Measurements from ENCODE around the gene CISD1.
A peak's percentile ranks its signal among the peaks of the same experiment; 100 is the strongest.

The CISD1 gene

DNA sequence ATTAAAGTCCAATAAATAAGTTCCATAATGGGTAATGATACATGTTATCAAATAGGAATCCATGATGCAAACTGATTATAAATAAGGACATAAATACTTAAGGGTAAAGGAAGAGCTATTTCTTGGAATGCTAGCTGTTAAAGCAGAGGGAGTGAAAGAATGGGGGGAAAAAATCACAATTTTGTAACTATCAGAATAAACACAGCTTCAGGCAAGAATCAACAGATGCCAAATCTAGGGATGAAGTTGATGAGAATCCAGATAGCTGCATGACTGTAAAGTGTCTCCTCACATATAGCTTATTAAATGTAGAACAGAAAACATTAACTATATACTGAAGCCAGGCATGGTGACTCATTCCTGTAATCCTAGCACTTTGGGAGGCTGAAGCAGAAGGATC lies 6.2 kb upstream of the CISD1 start:
- ChIA-PET CTCF (no interaction called here), POLR2A (no interaction called here)
- DNase-seq (ENCODE audit: extremely low spot score), result no peak
- no peak for TF ChIP-seq CTBP1 (IDR thresholded peaks at IDR 0.05; ENCODE audit: borderline replicate concordance)
- TF ChIP-seq FOXM1 (IDR thresholded peaks at IDR 0.05; ENCODE audit: borderline replicate concordance), result no peak
- no peak for TF ChIP-seq LEF1 (IDR thresholded peaks at IDR 0.05; ENCODE audit: borderline replicate concordance)
- no peak for TF ChIP-seq HDGF (IDR thresholded peaks at IDR 0.05; ENCODE audit: borderline replicate concordance)
- no peak for TF ChIP-seq NFRKB (IDR thresholded peaks at IDR 0.05)
- TF ChIP-seq ZNF384 (IDR thresholded peaks at IDR 0.05), result no peak

- TF ChIP-seq ARNT (IDR thresholded peaks at IDR 0.05) (no peak), ZNF384 (IDR thresholded peaks at IDR 0.05) (no peak), HDGF (IDR thresholded peaks at IDR 0.05; ENCODE audit: borderline replicate concordance) (no peak), TARDBP (IDR thresholded peaks at IDR 0.05) (no peak), LEF1 (IDR thresholded peaks at IDR 0.05; ENCODE audit: borderline replicate concordance) (no peak), L3MBTL2 (conservative IDR thresholded peaks at IDR 0.05) (no peak), SUZ12 (IDR thresholded peaks at IDR 0.05) (no peak), NFRKB (IDR thresholded peaks at IDR 0.05) (no peak), CTBP1 (IDR thresholded peaks at IDR 0.05; ENCODE audit: borderline replicate concordance) (no peak), SP1 (IDR thresholded peaks at IDR 0.05) (no peak), FOXK2 (IDR thresholded peaks at IDR 0.05) (no peak), ELF4 (IDR thresholded peaks at IDR 0.05) (no peak), FOXA1 (IDR thresholded peaks at IDR 0.05) (no peak), BHLHE40 (IDR thresholded peaks at IDR 0.05; ENCODE audit: borderline replicate concordance) (no peak), FOXM1 (IDR thresholded peaks at IDR 0.05; ENCODE audit: borderline replicate concordance) (no peak)
- TF ChIP-seq, protein P1, sequence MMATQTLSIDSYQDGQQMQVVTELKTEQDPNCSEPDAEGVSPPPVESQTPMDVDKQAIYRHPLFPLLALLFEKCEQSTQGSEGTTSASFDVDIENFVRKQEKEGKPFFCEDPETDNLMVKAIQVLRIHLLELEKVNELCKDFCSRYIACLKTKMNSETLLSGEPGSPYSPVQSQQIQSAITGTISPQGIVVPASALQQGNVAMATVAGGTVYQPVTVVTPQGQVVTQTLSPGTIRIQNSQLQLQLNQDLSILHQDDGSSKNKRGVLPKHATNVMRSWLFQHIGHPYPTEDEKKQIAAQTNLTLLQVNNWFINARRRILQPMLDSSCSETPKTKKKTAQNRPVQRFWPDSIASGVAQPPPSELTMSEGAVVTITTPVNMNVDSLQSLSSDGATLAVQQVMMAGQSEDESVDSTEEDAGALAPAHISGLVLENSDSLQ (IDR thresholded peaks at IDR 0.05), result no peak
- DNase-seq (ENCODE audit: extremely low spot score), result peak; percentile 15
- ChIA-PET POLR2A (no interaction called here), CTCF (no interaction called here)
These were observed 4.2 kb upstream of the CISD1 start for GRCh38 chr10:58264780-58265179.

DNA sequence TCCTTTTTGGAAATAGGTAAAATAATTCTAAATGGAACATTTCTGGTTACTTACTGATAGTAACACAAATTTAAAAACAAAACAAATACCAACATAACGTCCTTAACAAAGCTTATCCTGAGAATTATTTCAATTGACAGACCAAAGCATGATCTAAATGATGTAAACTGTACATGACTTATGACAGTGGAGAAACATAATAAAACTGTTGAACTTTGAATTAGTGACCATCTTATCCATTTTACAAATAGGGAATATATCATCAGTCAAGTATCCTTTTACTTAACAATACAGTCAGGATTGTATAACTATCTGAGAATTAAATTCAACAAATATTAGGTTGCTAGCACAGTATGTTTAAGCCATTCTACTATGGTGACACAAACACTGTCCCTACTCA lies 3.7 kb upstream of the CISD1 start:
- no peak for TF ChIP-seq FOXK2 (IDR thresholded peaks at IDR 0.05)
- no peak for TF ChIP-seq ZNF384 (IDR thresholded peaks at IDR 0.05)
- TF ChIP-seq, protein P1 (IDR thresholded peaks at IDR 0.05), result peak; percentile 62; the same call in 1 of the 2 replicates
- TF ChIP-seq LEF1 (IDR thresholded peaks at IDR 0.05; ENCODE audit: borderline replicate concordance), result no peak
- no peak for TF ChIP-seq SUZ12 (IDR thresholded peaks at IDR 0.05)
- no peak for TF ChIP-seq L3MBTL2 (conservative IDR thresholded peaks at IDR 0.05)
- TF ChIP-seq ARNT (IDR thresholded peaks at IDR 0.05), result no peak
- no peak for TF ChIP-seq CTBP1 (IDR thresholded peaks at IDR 0.05; ENCODE audit: borderline replicate concordance)
- POLR2A ChIA-PET, result no interaction called here
- DNase-seq (ENCODE audit: extremely low spot score), result no peak
- CTCF ChIA-PET, result no interaction called here

GRCh38 chr10:58266003-58266825 lies 2.7 kb upstream of the CISD1 start:
- no peak for DNase-seq (ENCODE audit: extremely low spot score)
- CTCF ChIA-PET, result interaction anchor here (0.6 kb wide), 1 partner anchor 306 kb away, joined by 6 read pairs; no protein-coding TSS in a partner anchor
- TF ChIP-seq ZNF384 (IDR thresholded peaks at IDR 0.05), result no peak
- no peak for TF ChIP-seq HDGF (IDR thresholded peaks at IDR 0.05; ENCODE audit: borderline replicate concordance)
- no peak for TF ChIP-seq NFRKB (IDR thresholded peaks at IDR 0.05)
- no peak for TF ChIP-seq SUZ12 (IDR thresholded peaks at IDR 0.05)
- TF ChIP-seq FOXA1 (IDR thresholded peaks at IDR 0.05), result no peak
- TF ChIP-seq FOXK2 (IDR thresholded peaks at IDR 0.05), result no peak
- TF ChIP-seq LEF1 (IDR thresholded peaks at IDR 0.05; ENCODE audit: borderline replicate concordance), result no peak
- TF ChIP-seq SP1 (IDR thresholded peaks at IDR 0.05), result no peak
- no peak for TF ChIP-seq ELF4 (IDR thresholded peaks at IDR 0.05)
- no peak for TF ChIP-seq BHLHE40 (IDR thresholded peaks at IDR 0.05; ENCODE audit: borderline replicate concordance)
- POLR2A ChIA-PET, result interaction anchor here (1.5 kb wide), 1 partner anchor 38 kb away, joined by 3 read pairs; no protein-coding TSS in a partner anchor

DNA sequence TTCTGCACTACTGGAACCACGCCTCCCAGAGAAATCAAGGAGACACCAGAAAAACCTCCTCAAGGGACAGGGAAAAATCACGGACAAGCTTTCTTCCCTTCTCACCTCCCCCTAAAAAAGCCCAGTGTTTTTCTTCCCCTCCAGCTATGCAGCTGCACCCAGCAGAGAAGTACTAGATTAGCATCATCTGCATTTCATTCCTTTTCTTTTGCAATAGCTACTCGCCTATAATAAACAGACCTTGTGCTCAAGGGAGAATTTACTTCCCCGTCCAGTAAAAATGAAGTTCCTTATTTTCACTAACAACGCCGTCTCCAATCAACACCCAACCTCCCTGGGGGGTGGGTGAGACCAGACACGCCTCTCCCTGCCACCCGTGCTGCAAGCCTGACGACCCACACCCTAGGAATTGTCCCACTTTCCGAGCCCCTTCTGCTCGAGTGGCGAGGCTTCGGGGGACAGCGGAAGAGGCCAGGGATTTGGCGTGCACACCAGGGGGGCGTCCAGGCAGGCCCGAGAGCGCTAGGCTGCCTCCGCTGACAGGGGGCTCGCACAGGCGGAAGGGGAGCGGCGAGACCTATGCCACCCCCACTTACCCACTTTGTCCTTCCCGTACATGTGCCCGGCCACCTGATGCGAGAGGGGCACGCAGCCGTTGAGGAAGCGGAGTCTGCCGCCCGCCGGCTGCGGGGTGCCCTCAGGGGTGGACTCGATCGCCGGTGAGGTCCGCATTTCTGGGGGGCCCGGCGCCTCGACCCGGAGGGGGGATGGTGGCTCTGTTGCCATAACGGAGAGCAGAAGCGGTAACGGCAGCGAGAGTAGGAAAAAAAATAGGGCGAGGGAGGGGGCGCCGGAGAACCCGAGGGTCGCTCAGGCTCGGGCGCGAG lies 1.9 kb upstream of the CISD1 start:
- DNase-seq (ENCODE audit: extremely low spot score), result peak; percentile 9
- CTCF ChIA-PET, result interaction anchor here (0.6 kb wide), 1 partner anchor 307 kb away, joined by 6 read pairs; no protein-coding TSS in a partner anchor
- POLR2A ChIA-PET, result interaction anchor here (1.5 to 2.4 kb wide), 2 partner anchors 39 to 119 kb away, joined by 3 to 16 read pairs; partner anchors contain the start of gene TFAM
- TF ChIP-seq ARNT (IDR thresholded peaks at IDR 0.05) (no peak), CTBP1 (IDR thresholded peaks at IDR 0.05; ENCODE audit: borderline replicate concordance) (no peak), L3MBTL2 (conservative IDR thresholded peaks at IDR 0.05) (peak; percentile 75)

GRCh38 chr10:58267713-58268453 lies 1.1 kb upstream of the CISD1 start, which contains the start of gene IPMK:
Gene IPMK (minus strand): TSS chr10:58267894. CDS start chr10:58267611, 283 bp downstream.
- TF ChIP-seq FOXM1 (IDR thresholded peaks at IDR 0.05; ENCODE audit: borderline replicate concordance) (peak; percentile 28; the same call in 1 of the 2 replicates), SP1 (IDR thresholded peaks at IDR 0.05) (no peak), LEF1 (IDR thresholded peaks at IDR 0.05; ENCODE audit: borderline replicate concordance) (no peak), NFRKB (IDR thresholded peaks at IDR 0.05) (no peak), FOXA1 (IDR thresholded peaks at IDR 0.05) (no peak), CTBP1 (IDR thresholded peaks at IDR 0.05; ENCODE audit: borderline replicate concordance) (no peak), HDGF (IDR thresholded peaks at IDR 0.05; ENCODE audit: borderline replicate concordance) (no peak), BHLHE40 (IDR thresholded peaks at IDR 0.05; ENCODE audit: borderline replicate concordance) (no peak), L3MBTL2 (conservative IDR thresholded peaks at IDR 0.05) (peak; percentile 94)
- TF ChIP-seq, protein P1 (IDR thresholded peaks at IDR 0.05), result no peak
- POLR2A ChIA-PET, result interaction anchor here (1.0 to 2.4 kb wide), 7 partner anchors 12 to 118 kb away, joined by 3 to 16 read pairs (median 4); partner anchors contain the start of gene TFAM
- peak; percentile 69 for DNase-seq (ENCODE audit: extremely low spot score)
- CTCF ChIA-PET, result no interaction called here

Measured in HEK293T (cell line).